HT1080 (cell line): ENCODE data around the gene NECAB3. TPM values are rescaled to one million over a fixed set of nuclear protein-coding genes. Genes with fewer than 3 reads are reported as not detected.

Source experiments
- DNase-seq: peaks from one replicate; pipeline ENCODE4 v3.0.0-alpha.2; 2015; ENCODE audit warnings: low read depth
- total RNA-seq: library from RNA; depleted of rRNA; stranded (reverse); fragments of >200 nt; shearing (Covaris generic); gene quantifications from 2 replicates; pipeline ENCODE4 v1.2.3, GENCODE V29; 2014; rRNA removed

The NECAB3 gene
- total RNA-seq, 1 experiment from 2014 or later: 25.1 TPM

GRCh38 chr20:33624399-33624798, 49.8 kb downstream of the NECAB3 start:
- no peak for DNase-seq

- no peak for DNase-seq
Measured at GRCh38 chr20:33622705-33623365, 51.4 kb downstream of the NECAB3 start.

DNA sequence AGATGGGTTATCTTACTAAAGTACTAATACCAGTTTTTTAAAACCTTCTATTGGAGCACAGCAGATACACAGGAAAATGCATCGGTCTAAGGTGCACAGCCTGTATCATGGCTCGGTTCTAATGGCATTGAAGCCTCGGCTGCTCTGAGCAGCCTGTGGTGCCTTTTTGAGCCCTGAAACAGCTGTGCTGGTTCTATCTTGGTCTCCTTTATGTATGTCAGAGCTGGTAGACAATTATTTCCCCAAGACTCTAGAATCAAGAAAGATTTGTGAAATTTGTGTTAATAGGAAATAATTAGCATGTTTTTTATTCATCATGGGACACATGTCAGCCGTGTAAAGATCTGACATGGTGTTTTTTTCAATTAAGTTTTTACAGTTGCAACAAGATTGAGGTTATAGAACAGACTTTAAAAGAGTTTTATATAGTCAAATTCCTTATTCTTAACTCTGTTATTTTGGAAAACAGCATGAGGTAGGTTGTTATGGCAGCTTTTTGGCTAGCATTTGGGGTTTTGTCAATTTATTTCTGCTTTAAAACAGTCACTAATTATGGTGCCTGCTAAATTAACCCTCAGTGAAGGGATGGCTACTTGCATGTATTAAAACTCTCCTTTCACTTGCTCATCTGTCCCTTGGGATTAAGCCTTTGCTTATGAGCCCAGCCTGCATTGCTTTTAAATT, 52.4 kb downstream of the NECAB3 start:
- DNase-seq: no peak

GRCh38 chr20:33612001-33612400, 62.2 kb downstream of the NECAB3 start:
- DNase-seq: no peak

DNA sequence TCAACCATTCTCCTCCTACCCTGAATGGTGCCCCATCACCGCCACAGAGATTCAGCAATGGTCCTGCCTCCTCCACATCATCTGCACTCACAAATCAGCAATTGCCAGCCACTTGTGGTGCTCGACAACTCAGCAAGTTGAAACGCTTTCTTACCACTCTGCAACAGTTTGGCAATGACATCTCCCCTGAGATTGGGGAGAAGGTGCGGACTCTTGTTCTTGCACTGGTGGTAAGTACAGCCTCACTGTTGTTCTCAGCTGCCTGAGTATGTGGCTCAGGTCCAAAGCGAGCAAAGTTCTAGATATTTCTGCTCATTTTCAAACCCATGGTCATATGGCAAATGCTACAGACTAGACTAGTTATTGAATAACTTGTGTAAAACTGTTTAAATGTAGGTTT, 63.1 kb downstream of the NECAB3 start:
- no peak for DNase-seq

- no peak for DNase-seq
Measured at GRCh38 chr20:33609504-33609903, 64.7 kb downstream of the NECAB3 start.

Other genes with a start within 250 kb of the NECAB3 start
- gene SNTA1, start 230.7 kb downstream of the NECAB3 start, total RNA-seq: 12.3 and 14.6 TPM in 2 replicates
- gene CBFA2T2, start 184.3 kb downstream of the NECAB3 start, total RNA-seq: 2.4 and 2.9 TPM in 2 replicates
- gene C20orf144, start 12.1 kb downstream of the NECAB3 start, total RNA-seq: 0.16 TPM in 1 of 2 replicates, not detected in the other
- 0.06 TPM in 1 of 2 replicates, not detected in the other for gene ACTL10, start 7.5 kb downstream of the NECAB3 start, total RNA-seq
- 37.1 and 48.7 TPM in 2 replicates for gene E2F1, start 12.0 kb upstream of the NECAB3 start, total RNA-seq
- 5.1 and 5.6 TPM in 2 replicates for gene PXMP4, start 45.9 kb upstream of the NECAB3 start, total RNA-seq
- gene ZNF341, start 57.6 kb upstream of the NECAB3 start, total RNA-seq: 2.4 and 3.2 TPM in 2 replicates
- gene CHMP4B, start 136.9 kb upstream of the NECAB3 start, total RNA-seq: 24.2 and 40.8 TPM in 2 replicates